HepG2 (cell line): Measurements from ENCODE around the gene RP2. TPM values are rescaled to one million over a fixed set of nuclear protein-coding genes. Genes with fewer than 3 reads are reported as not detected.
A peak's percentile ranks its signal among the peaks of the same experiment; 100 is the strongest.

ENCODE experiments used
- ATAC-seq: fragments of 200-7000 bp; cut with Tn5 transposase; 3 replicates; pipeline ENCODE4 v1.9.1; 2020; ENCODE audit warnings: mild to moderate bottlenecking, moderate library complexity
- BruUV-seq: library from RNA; stranded (reverse); fragments of 400-500 nt; replicated peaks from 2 replicates; lab custom pipeline; 2021; lab: Mats Ljungman, UMichigan
- CTCF ChIA-PET: fragments of 300-600 bp; formaldehyde crosslinking; extraction: SDS; loops from one replicate; lab custom pipeline; 2021; ENCODE audit warnings: low total read pairs, inconsistent platforms, low intra/inter-chr PET ratio; lab: Yijun Ruan, JAX
- POLR2A ChIA-PET: fragments of 350-600 bp; sonication (Branson Sonifier 250); formaldehyde crosslinking; loops from one replicate; lab custom pipeline; 2020; ENCODE audit warnings: antibody characterized with exemption, inconsistent platforms; lab: Yijun Ruan, JAX
- DNase-seq: peaks from one replicate; pipeline ENCODE4 v3.0.0-alpha.2; 2015; ENCODE audit warnings: low spot score
- FAIRE-seq: peaks from 3 replicates; lab custom pipeline; 2011; peaks lifted over from hg19 to GRCh38; lab: Jason Lieb, UNC
- H2AFZ ChIP-seq: one replicate; pipeline ENCODE4 v1.6.1; 2011; ENCODE audit warnings: low read length, inconsistent platforms
- H3K27ac ChIP-seq: fragments of 300-600 bp; 3 replicates; pipeline ENCODE4 v1.8.0; 2011; ENCODE audit warnings: mixed run types, mild to moderate bottlenecking, mixed read lengths, low read length, inconsistent platforms; ENCODE audit not compliant: insufficient read depth; ENCODE audit errors: extremely low read length
- H3K27me3 ChIP-seq, 2 experiments: fragments of 200-600 bp in 1 of 2; 2 replicates in 1 of 2; 3 replicates in 1 of 2; pipeline versions ENCODE4 v1.6.0 to v1.8.0; 2011; ENCODE audit warnings: low read length in 2 of 2, mild to moderate bottlenecking in 2 of 2, moderate library complexity in 2 of 2, inconsistent platforms in 1 of 2; ENCODE audit not compliant: insufficient read depth in 2 of 2, control insufficient read depth in 1 of 2
- H3K36me3 ChIP-seq, 2 experiments: fragments of 200-600 bp in 1 of 2; replicated peaks in 1 of 2; 2 replicates in 1 of 2; 3 replicates in 1 of 2; pipeline versions ENCODE4 v1.5.1 to v1.8.0; 2011; ENCODE audit warnings: low read length in 2 of 2, inconsistent platforms in 1 of 2; ENCODE audit not compliant: insufficient read depth in 2 of 2, control insufficient read depth in 1 of 2
- H3K4me1 ChIP-seq: 2 replicates; pipeline ENCODE4 v1.5.1; 2012; ENCODE audit warnings: low read length, inconsistent platforms; ENCODE audit not compliant: insufficient read depth
- H3K4me2 ChIP-seq: 2 replicates; pipeline ENCODE4 v1.6.0; 2011; ENCODE audit warnings: low read depth, low read length, inconsistent platforms
- H3K4me3 ChIP-seq, 3 experiments: fragments of 200-600 bp in 1 of 3; sonication (generic), shearing (Covaris generic) in 1 of 3; replicated peaks in 1 of 3; 2 replicates each; pipeline ENCODE4 v1.5.1; 2011 to 2016; ENCODE audit warnings: low read length in 3 of 3, inconsistent platforms in 2 of 3, low read depth in 2 of 3, mild to moderate bottlenecking in 2 of 3, control low read depth in 1 of 3, mixed read lengths in 1 of 3; ENCODE audit not compliant: insufficient read depth in 1 of 3
- H3K79me2 ChIP-seq: one replicate; pipeline ENCODE4 v1.6.1; 2011; ENCODE audit warnings: low read length, inconsistent platforms; ENCODE audit not compliant: insufficient read depth
- H3K9ac ChIP-seq: 2 replicates; pipeline ENCODE4 v1.6.0; 2011; ENCODE audit warnings: mild to moderate bottlenecking, low read depth, low read length, inconsistent platforms; ENCODE audit not compliant: insufficient read depth
- H3K9me3 ChIP-seq: 2 replicates; pipeline ENCODE4 v1.5.1; 2012; ENCODE audit warnings: mild to moderate bottlenecking, low read length
- H4K20me1 ChIP-seq: 2 replicates; pipeline ENCODE4 v1.6.0; 2011; ENCODE audit warnings: inconsistent platforms, mild to moderate bottlenecking, low read length, moderate library complexity; ENCODE audit not compliant: insufficient read depth
- ASH2L ChIP-seq: fragments of 300-600, 200-600 bp; sonication (generic); IDR thresholded peaks from 2 replicates; pipeline ENCODE4 v1.7.0; 2017; ENCODE audit warnings: low read depth, mild to moderate bottlenecking, moderate library complexity, mixed read lengths, low read length; ENCODE audit not compliant: insufficient read length
- CBX5 ChIP-seq: sonication (generic); formaldehyde crosslinking; IDR thresholded peaks from 2 replicates; pipeline ENCODE4 v1.4.0; 2020; ENCODE audit warnings: missing genetic modification reagents, borderline replicate concordance
- CTCF ChIP-seq: sonication (generic); formaldehyde crosslinking; IDR thresholded peaks from 2 replicates; pipeline ENCODE4 v1.5.0; 2020; ENCODE audit warnings: mild to moderate bottlenecking, missing genetic modification reagents, moderate library complexity
- ELF3 ChIP-seq: IDR thresholded peaks from 2 replicates; pipeline ENCODE4 v1.6.1; 2016; ENCODE audit warnings: missing genetic modification reagents, missing compliant biosample characterization
- KDM5B ChIP-seq: sonication (generic); formaldehyde crosslinking; IDR thresholded peaks from 2 replicates; pipeline ENCODE4 v1.4.0; 2020; ENCODE audit warnings: missing genetic modification reagents, mild to moderate bottlenecking, borderline replicate concordance
- MAZ ChIP-seq, 2 experiments: sonication (generic) in 1 of 2; formaldehyde crosslinking in 1 of 2; IDR thresholded peaks; 2 replicates each; pipeline versions ENCODE4 v1.5.0 to v1.6.1; 2012 to 2020; ENCODE audit warnings: low read depth in 2 of 2, mild to moderate bottlenecking in 2 of 2, borderline replicate concordance in 1 of 2, improper control_type of control experiment in 1 of 2, low read length in 1 of 2, missing genetic modification reagents in 1 of 2, moderate library complexity in 1 of 2
- MED13 ChIP-seq: sonication (generic); formaldehyde crosslinking; IDR thresholded peaks from 2 replicates; pipeline ENCODE4 v1.5.0; 2020; ENCODE audit warnings: missing genetic modification reagents
- SMC3 ChIP-seq: IDR thresholded peaks from 2 replicates; pipeline ENCODE4 v1.6.1; 2011; ENCODE audit warnings: low read length, improper control_type of control experiment
- SOX6 ChIP-seq, 2 experiments: fragments of 450-650 bp in 1 of 2; sonication (generic) in 1 of 2; formaldehyde crosslinking in 1 of 2; IDR thresholded peaks; 2 replicates each; pipeline versions ENCODE4 v1.4.0 to v1.6.1; 2017 to 2020; ENCODE audit warnings: antibody characterized with exemption in 1 of 2, mild to moderate bottlenecking in 1 of 2, missing genetic modification reagents in 1 of 2
- ZBTB38 ChIP-seq: sonication (generic); formaldehyde crosslinking; IDR thresholded peaks from 2 replicates; pipeline ENCODE4 v1.5.1; 2020; ENCODE audit warnings: mild to moderate bottlenecking, missing genetic modification reagents
- ZNF121 ChIP-seq: sonication (generic); formaldehyde crosslinking; IDR thresholded peaks from 2 replicates; pipeline ENCODE4 v1.5.0; 2020; ENCODE audit warnings: mild to moderate bottlenecking, missing genetic modification reagents
- ZNF350 ChIP-seq: sonication (generic); formaldehyde crosslinking; IDR thresholded peaks from 2 replicates; pipeline ENCODE4 v1.4.0; 2020; ENCODE audit warnings: mild to moderate bottlenecking, low read depth, missing genetic modification reagents, borderline replicate concordance
- ZNF362 ChIP-seq: sonication (generic); formaldehyde crosslinking; IDR thresholded peaks from 2 replicates; pipeline ENCODE4 v1.4.0; 2020; ENCODE audit warnings: missing genetic modification reagents, mild to moderate bottlenecking, borderline replicate concordance
- ZNF512B ChIP-seq: sonication (generic); formaldehyde crosslinking; IDR thresholded peaks from 2 replicates; pipeline ENCODE4 v1.5.1; 2020; ENCODE audit warnings: missing genetic modification reagents, mild to moderate bottlenecking, borderline replicate concordance
- ZNF616 ChIP-seq: sonication (generic); formaldehyde crosslinking; IDR thresholded peaks from 2 replicates; pipeline ENCODE4 v1.5.0; 2020; ENCODE audit warnings: low read depth, mild to moderate bottlenecking, missing genetic modification reagents
- WGBS: methylation state at CpG from one replicate; pipeline ENCODE4 v1.1.6; 2017; ENCODE audit warnings: low lambda C conversion rate; 5-methylcytosine and 5-hydroxymethylcytosine counted together
- in situ Hi-C: cut with HindIII; loops from 2 replicates; pipeline ENCODE4 v1.10.0; 2017; ENCODE audit warnings: low pct_unique_long_range_greater_than_20kb; ENCODE audit not compliant: extremely low pct_ligation_motif_present
- intact Hi-C: fragments of 100-400 bp; cut with micrococcal nuclease; formaldehyde crosslinking; loops from one replicate; pipeline ENCODE4 v1.10.0; 2022; ENCODE audit not compliant: unreplicated experiment
- polyA plus RNA-seq, 8 experiments: library from polyadenylated mRNA; depleted of rRNA in 3 of 8; stranded (reverse) in 7 of 8; unstranded in 1 of 8; fragments of >200 nt; fragmentation: Illumina TruSeq in 4 of 8; extraction: Trizol in 4 of 8; gene quantifications; 2 replicates each; pipeline versions ENCODE4 v1.2.1 to v1.2.3, GENCODE V29; 2011 to 2016; ENCODE audit warnings: low read depth in 4 of 8, missing spikeins in 1 of 8, mixed read lengths in 1 of 8; ENCODE audit not compliant: insufficient read depth in 1 of 8
- total RNA-seq, 5 experiments: library from RNA; depleted of rRNA; stranded (reverse); fragments of >200 nt; fragmentation: Illumina TruSeq; extraction: Trizol; gene quantifications; 2 replicates each; pipeline ENCODE4 v1.2.3, GENCODE V29; 2016; ENCODE audit warnings: low read depth in 1 of 5

The RP2 gene
- total and polyA plus RNA-seq, 2 of the 13 experiments (the other 11 are each of a cell fraction or from before 2014, with no cell fraction given), result 5.0 to 9.9 TPM

- peak overlapping the region; percentile 97 for H2AFZ ChIP-seq
- TF ChIP-seq ZNF350 (CRISPR knock-in tag) (peak; percentile 28; the same call in 1 of the 2 replicates), ELF3 (CRISPR knock-in tag) (0 out of 2 replicates have a peak, but pooled peaks have one; percentile 22), ZNF616 (CRISPR knock-in tag) (no peak), MED13 (CRISPR knock-in tag) (no peak), ZNF121 (CRISPR knock-in tag) (0 out of 2 replicates have a peak, but pooled peaks have one; percentile 33), ASH2L (peak; percentile 39), SMC3 (peak; percentile 31; the same call in 1 of the 2 replicates), CBX5 (CRISPR knock-in tag) (peak; percentile 42; the same call in 1 of the 2 replicates), ZNF362 (0 out of 2 replicates have a peak, but pooled peaks have one; percentile 24), CTCF (CRISPR knock-in tag) (peak; percentile 92), ZBTB38 (CRISPR knock-in tag) (peak; percentile 50; the same call in 1 of the 2 replicates), ZNF512B (no peak), SOX6 (IDR thresholded peaks at IDR 0.05) (no peak), SOX6 (CRISPR knock-in tag; IDR thresholded peaks at IDR 0.05) (peak; percentile 34; the same call in 1 of the 2 replicates), KDM5B (CRISPR knock-in tag) (0 out of 2 replicates have a peak, but pooled peaks have one; percentile 32), MAZ (IDR thresholded peaks at IDR 0.05; ENCODE audit: borderline replicate concordance, low read depth, low read length) (no peak), MAZ (CRISPR knock-in tag; IDR thresholded peaks at IDR 0.05; ENCODE audit: low read depth) (0 out of 2 replicates have a peak, but pooled peaks have one; percentile 38)
Observed at GRCh38 chrX:46903458-46904242, 66.8 kb downstream of the RP2 start.

More at GRCh38 chrX:46903458-46904242, 66.8 kb downstream of the RP2 start:
- FAIRE-seq (peak; percentile 36), ATAC-seq (peak; percentile 100), DNase-seq (peak; percentile 69)
- H3K4me1 ChIP-seq, result 0 out of 2 replicates have a peak, but pooled peaks cover 5% of the 10 kb centered on the region
- intact Hi-C loops (loop anchor here (1.0 to 5.0 kb wide), 4 partner anchors 49 to 179 kb away; no protein-coding TSS in a partner anchor), in situ Hi-C loops (no loop called here)
- H4K20me1 ChIP-seq, result no peaks in the 10 kb centered on the region
- peak overlapping the region; percentile 56 to 77 (median 59); a peak in 5 of 6 replicates for H3K4me3 ChIP-seq
- no peaks in the 10 kb centered on the region for H3K9me3 ChIP-seq
- BruUV-seq, result no TSS peak
- ChIA-PET POLR2A (no interaction called here), CTCF (interaction anchor here (0.5 to 2.1 kb wide), 6 partner anchors 10 to 475 kb away, joined by 3 to 33 read pairs (median 4); partner anchors contain the start of gene SLC9A7)
- no peaks in the 10 kb centered on the region for H3K79me2 ChIP-seq
- H3K4me2 ChIP-seq, result peak overlapping the region; percentile 74
- H3K27me3 ChIP-seq, result no peaks in the 10 kb centered on the region
- no CpG with 5 or more reads among the region's 14 CpGs for WGBS
- H3K27ac ChIP-seq, result no peak overlapping the region
- H3K36me3 ChIP-seq, result no peaks in the 10 kb centered on the region
- H3K9ac ChIP-seq, result 0 out of 2 replicates have a peak overlapping the region, but pooled peaks have one; percentile 39
